GM18867 (cell line): ENCODE data around the gene STOML3.

ENCODE experiments used
- ATAC-seq: cut with Tn5 transposase; IDR thresholded peaks from one replicate; pipeline ENCODE4 v1.9.1; 2021; ENCODE audit warnings: mild to moderate bottlenecking, moderate library complexity; ENCODE audit not compliant: unreplicated experiment

STOML3 gene

DNA sequence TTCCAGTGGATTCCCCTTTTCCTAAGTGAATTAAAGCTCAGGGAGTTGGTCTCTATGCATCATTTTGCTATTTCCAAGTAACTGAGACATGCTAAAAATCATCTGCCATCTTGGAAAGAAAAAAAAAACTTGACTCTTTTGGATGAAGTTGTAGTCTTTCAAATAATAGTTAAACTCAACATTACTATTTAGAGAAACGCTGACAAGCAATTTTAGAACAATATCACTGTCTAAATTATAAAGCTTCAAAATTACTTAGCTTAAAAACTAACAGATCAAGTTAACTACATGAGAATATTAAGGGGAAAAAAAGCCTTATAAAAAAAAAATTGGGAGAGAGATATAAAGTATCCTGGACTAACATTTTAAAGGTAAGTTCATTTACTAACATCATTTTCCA, 68.5 kb downstream of the STOML3 start:
- no peak for ATAC-seq

DNA sequence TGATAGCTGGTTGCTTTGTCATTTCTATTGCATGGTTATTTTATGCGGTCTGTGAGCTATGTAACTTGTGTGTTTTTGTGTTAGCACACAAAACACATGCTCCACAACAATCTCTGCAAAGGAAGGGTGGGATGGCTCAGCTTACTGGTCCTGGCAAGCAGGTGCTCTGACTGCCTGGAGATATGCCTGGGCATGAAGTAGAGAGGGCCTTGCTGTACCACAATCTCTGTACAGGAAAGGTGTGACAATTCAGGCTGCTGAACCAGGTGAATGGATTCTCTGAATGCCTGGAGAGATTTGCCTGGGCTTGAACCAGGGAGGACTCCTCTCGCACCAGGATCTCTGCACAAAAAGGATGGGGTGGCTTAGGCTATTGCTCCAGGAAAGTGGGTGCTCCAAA, 69.5 kb downstream of the STOML3 start:
- no peak for ATAC-seq
